NCI-H2107 treated with DMSO at 0.1 percent for 48 hours (cell line): ENCODE measurements around the gene NKAIN4.
"Not testable (repeated sequence)": the region's sequence is repeated elsewhere in the genome, so short reads cannot be mapped to it uniquely, and the experiment has no call there.

Experiments used
- DNase-seq: peaks from one replicate; lab custom pipeline; 2025; ENCODE audit not compliant: unreplicated experiment; lab: John Stamatoyannopoulos, UW

The NKAIN4 gene

GRCh38 chr20:63238514-63239125 is 15.6 kb downstream of the NKAIN4 start:
- no peak for DNase-seq

- DNase-seq = no peak
Observed at GRCh38 chr20:63238031-63238430, 16.2 kb downstream of the NKAIN4 start.

GRCh38 chr20:63236116-63236837 is 18.0 kb downstream of the NKAIN4 start:
- DNase-seq = no peak

- DNase-seq = no peak
Observed at GRCh38 chr20:63235399-63235983, 18.8 kb downstream of the NKAIN4 start, which contains the start of gene BIRC7. Gene BIRC7, plus strand, starts transcription at chr20:63235905. Its CDS starts 192 bp downstream, at chr20:63236097.

GRCh38 chr20:63234693-63235398 is 19.4 kb downstream of the NKAIN4 start:
- DNase-seq = no peak

- no peak for DNase-seq
Observed at GRCh38 chr20:63233924-63234323, 20.3 kb downstream of the NKAIN4 start.

- DNase-seq = no peak
Observed at GRCh38 chr20:63233061-63233344, 21.3 kb downstream of the NKAIN4 start.

- DNase-seq = no peak
Observed at GRCh38 chr20:63232235-63233060, 21.8 kb downstream of the NKAIN4 start.

GRCh38 chr20:63230800-63231268 is 23.4 kb downstream of the NKAIN4 start:
- DNase-seq = no peak

- DNase-seq = no peak
Observed at GRCh38 chr20:63228806-63229205, 25.5 kb downstream of the NKAIN4 start.

- DNase-seq = no peak
Observed at GRCh38 chr20:63227260-63227659, 27.0 kb downstream of the NKAIN4 start.

- no peak for DNase-seq
Observed at GRCh38 chr20:63226042-63226943, 28.0 kb downstream of the NKAIN4 start.

- peak; percentile 54 for DNase-seq
Observed at GRCh38 chr20:63225082-63225454, 29.2 kb downstream of the NKAIN4 start.

GRCh38 chr20:63224412-63225081 is 29.7 kb downstream of the NKAIN4 start:
- no peak for DNase-seq

- no peak for DNase-seq
Observed at GRCh38 chr20:63223826-63224207, 30.4 kb downstream of the NKAIN4 start.

GRCh38 chr20:63223121-63223825 is 31.0 kb downstream of the NKAIN4 start:
- no peak for DNase-seq

- DNase-seq = no peak
Observed at GRCh38 chr20:63222541-63222940, 31.7 kb downstream of the NKAIN4 start.

- not testable (repeated sequence) for DNase-seq
Observed at GRCh38 chr20:63221400-63222053, 32.7 kb downstream of the NKAIN4 start.
